ENCODE results near the gene E2F4.

- TF ChIP-seq POLR2A (IDR thresholded peaks at IDR 0.05; ENCODE audit: low read depth, low read length) (no peak), PAX5 (IDR thresholded peaks at IDR 0.05; ENCODE audit: insufficient read depth, low read length, severe bottlenecking) (peak; percentile 73), SPI1 (IDR thresholded peaks at IDR 0.05; ENCODE audit: low read depth, low read length) (no peak), POLR2AphosphoS5 (IDR thresholded peaks at IDR 0.05; ENCODE audit: low read depth, low read length) (no peak), TAF1 (IDR thresholded peaks at IDR 0.05; ENCODE audit: low read depth, low read length) (no peak), POU2F2 (IDR thresholded peaks at IDR 0.05; ENCODE audit: low read depth, low read length) (no peak)
Measured at GRCh38 chr16:67184995-67185650, 6.8 kb upstream of the E2F4 start.
